Activated T-cell treated with anti-CD3 and anti-CD28 coated beads for 48 hours (primary cell): ENCODE results near the gene SENP5.
A peak's percentile ranks its signal among the peaks of the same experiment; 100 is the strongest.
"Not testable (repeated sequence)": the region's sequence is repeated elsewhere in the genome, so short reads cannot be mapped to it uniquely, and the experiment has no call there.

Experiments used
- DNase-seq: peaks from one replicate; pipeline ENCODE4 v3.0.0-alpha.2; 2020; ENCODE audit warnings: low read depth

SENP5 gene, protein sequence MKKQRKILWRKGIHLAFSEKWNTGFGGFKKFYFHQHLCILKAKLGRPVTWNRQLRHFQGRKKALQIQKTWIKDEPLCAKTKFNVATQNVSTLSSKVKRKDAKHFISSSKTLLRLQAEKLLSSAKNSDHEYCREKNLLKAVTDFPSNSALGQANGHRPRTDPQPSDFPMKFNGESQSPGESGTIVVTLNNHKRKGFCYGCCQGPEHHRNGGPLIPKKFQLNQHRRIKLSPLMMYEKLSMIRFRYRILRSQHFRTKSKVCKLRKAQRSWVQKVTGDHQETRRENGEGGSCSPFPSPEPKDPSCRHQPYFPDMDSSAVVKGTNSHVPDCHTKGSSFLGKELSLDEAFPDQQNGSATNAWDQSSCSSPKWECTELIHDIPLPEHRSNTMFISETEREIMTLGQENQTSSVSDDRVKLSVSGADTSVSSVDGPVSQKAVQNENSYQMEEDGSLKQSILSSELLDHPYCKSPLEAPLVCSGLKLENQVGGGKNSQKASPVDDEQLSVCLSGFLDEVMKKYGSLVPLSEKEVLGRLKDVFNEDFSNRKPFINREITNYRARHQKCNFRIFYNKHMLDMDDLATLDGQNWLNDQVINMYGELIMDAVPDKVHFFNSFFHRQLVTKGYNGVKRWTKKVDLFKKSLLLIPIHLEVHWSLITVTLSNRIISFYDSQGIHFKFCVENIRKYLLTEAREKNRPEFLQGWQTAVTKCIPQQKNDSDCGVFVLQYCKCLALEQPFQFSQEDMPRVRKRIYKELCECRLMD

DNA sequence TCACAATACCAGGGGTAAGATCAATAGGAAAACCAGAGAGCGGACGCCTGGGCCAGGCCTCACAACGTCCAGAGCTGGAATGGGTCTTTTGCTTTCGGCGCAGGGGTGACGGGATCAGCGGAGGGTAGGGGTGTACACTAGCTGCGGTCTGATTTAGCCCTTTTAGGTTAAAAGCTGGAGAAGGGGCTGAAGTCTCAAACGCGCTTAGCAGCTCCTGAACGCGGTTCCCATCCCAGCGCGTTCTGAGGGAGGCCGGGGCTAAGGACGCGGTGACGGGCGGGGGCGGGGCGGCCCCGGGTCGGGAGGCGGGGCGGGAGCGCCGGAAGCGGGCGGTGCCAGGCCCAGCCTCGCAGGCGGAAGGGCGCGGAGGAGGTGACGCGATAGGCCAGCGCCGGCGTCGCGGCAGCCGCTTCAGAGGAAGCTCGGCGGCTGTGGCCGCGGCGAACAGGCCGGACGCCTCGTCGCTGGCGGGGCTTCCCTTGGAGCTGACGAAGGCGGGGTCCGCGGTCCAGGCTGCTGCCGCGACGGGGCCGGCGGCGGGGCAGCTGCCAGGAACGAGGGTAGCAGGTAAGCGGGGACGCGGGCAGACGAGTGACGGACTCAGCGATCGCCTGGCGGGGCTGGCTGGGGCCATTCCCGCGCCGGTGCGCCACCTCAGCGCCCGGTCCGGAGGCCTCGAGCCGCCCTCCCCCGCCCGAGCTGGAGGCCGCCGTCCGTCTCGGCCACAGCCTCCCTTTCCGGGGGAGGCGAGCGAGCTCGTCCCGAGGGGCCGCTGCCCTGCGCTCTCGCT, at the start of gene SENP5:
Gene SENP5 (plus strand): TSS at position 414 of the 790 bp plus-strand sequence. CDS start 17,262 bp downstream, outside the sequence.
- DNase-seq, result peak; percentile 94

DNA sequence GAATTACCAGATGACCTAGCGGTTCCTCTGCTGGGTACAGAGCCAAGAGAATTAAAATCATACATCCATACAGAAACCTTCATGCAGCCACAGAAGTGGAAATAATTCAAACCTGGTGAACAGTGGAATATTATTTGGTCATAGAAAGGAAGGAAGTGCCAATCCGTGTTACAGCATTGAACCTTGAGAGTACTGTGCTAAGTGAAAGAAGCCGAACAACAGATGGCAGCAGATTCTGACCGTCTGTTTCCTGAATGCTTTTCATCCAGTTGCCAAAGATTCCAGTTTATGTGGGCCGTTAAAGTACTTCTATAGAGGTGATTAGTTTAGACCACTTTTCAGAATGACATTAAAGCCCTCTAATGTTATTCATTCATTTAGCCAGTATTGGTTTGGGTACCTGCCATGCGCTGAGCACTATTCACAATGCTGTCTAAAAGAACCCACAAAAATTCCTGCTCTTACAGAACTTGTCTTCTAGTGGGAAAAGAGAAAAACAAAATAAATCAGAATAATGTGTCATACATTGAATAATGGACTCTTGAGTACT, 45.8 kb upstream of the SENP5 start:
- DNase-seq, result no peak

DNA sequence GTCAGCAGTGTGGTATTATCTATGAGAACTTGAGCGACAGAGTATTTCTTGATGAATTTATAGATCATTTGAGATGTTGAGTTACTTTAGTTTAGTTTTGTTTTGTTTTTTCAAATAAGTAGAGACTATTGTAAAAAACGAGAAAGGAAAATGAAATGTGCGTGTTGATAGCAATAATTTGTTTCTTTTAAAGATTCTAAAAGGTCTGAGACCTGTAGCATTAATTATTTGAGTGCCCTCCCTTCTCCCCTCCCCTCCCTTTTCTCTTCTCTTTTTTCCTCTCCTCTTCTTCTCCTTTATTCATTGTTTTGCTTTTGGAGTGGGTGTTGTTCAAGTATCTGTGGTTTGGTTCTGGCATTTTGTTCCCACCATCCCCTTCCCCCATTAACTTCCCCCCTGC, 38.1 kb upstream of the SENP5 start:
- DNase-seq, result not testable (repeated sequence)

DNA sequence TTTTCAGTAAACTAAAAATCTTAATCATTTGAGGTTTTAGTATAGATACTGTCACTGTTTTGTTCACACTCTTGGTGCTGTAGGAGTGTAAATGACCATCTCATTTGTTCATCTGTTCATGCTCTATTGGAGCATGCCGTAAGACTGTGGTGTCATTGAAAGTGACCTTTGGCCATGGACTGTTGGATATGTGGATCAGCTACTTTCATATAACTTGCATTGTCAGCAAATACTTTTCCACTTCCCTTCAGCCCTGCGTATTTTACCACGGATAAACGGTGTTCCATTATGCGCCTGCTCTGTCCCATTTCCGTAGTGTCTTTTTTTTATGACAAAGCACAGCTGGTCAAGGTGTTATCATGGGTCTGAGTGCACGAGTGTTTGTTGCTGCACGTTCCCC, 32.6 kb upstream of the SENP5 start:
- no peak for DNase-seq

DNA sequence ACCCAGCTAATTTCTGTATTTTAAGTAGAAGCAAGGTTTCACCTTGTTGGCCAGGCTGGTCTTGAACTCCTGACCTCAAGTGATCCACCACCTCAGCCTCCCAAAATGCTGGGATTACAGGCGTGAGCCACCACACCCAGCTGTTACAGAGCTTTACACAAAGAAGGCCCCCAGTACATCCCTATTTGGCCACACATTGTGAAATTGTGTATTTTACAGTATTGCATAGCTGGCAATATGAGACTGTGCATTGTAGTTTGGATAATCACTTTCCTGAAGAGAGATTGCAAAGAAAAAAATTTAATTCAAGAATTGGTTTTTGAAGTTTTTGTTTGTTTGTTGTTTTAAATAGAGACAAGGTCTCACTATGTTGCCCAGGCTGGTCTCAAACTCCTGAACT, 31.1 kb upstream of the SENP5 start:
- not testable (repeated sequence) for DNase-seq

DNA sequence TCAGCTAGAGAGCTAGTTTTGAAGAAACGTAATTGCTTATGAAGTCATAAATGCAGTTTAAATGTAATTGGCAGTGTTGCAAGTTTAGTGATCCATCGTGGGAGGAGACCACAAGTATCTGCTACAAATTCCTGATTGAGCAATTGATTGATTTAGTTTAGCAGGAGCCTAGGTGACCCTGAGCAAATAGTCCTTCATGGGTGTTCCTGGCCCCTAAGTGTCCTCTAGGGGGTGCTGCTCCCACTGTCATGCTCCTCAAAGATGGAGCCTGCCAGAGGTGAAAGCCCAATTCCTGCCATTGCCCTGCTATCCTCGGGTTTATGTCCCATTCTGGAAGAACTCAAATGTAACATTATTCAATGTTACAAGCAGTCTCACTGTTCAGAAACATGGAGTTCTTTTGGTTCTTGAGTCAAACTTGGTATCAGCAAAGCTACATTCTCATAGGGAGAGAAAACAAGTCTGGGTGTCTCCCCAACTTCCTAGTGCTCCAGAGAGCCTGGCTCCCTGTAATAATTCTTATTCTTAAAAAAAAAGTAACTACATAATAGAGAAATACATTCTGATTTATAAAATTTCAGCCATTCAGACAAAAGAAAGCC, 29.8 kb upstream of the SENP5 start:
- peak; percentile 60 for DNase-seq

DNA sequence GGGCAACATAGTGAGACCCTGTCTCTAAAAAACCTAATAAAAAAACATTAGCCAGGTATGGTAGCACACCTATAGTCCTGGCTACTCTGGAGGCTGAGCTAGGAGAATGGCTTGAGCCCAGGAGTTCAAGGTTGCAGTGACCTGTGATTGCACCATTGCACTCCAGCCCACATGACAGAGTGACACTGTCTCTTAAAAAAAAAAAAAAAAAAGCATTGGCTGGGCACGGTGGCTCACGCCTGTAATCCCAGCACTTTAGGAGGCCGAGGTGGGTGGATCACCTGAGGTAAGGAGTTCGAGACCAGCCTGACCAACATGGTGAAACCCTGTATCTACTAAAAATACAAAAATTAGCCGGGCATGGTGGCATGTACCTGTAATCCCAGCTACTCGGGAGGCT, 28.4 kb upstream of the SENP5 start:
- DNase-seq, result not testable (repeated sequence)

DNA sequence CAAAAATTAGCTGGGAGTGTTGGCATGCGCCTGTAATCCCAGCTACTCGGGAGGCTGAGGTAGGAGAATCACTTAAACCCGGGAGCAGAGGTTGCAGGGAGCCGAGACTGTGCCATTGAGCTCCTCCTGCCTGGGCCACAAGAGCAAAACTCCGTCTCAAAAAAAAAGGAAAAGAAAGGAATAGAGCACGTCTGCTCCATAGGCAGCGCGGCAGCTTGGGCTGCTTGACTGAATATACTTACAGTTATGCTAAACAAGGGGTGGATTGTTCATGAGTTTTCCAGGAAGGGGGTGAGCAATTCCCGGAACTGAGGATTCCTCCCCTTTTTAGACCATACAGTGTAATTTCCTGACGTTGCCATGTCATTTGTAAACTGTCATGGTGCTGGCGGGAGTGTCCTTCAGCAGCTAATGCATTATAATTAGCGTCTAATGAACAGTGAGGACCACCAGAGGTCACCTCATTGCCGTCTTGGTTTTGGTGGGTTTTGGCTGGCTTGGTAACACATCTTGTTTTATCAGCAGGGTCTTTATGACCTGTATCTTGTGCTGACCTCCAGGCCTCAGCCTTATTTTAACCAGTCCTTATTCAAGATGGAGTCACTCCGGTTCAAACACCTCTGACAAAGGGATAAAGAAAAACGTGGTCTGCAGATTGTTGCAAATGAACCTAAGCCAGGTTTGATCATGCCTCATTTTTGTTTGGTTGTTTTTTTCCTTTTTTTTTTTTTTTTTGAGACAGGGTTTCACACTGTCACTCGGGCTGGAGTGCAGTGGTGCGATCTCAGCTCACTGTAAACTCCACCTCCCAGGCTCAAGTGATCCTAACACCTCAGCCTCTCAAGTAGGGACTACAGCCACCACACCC, 24.9 kb upstream of the SENP5 start:
- DNase-seq, result no peak

DNA sequence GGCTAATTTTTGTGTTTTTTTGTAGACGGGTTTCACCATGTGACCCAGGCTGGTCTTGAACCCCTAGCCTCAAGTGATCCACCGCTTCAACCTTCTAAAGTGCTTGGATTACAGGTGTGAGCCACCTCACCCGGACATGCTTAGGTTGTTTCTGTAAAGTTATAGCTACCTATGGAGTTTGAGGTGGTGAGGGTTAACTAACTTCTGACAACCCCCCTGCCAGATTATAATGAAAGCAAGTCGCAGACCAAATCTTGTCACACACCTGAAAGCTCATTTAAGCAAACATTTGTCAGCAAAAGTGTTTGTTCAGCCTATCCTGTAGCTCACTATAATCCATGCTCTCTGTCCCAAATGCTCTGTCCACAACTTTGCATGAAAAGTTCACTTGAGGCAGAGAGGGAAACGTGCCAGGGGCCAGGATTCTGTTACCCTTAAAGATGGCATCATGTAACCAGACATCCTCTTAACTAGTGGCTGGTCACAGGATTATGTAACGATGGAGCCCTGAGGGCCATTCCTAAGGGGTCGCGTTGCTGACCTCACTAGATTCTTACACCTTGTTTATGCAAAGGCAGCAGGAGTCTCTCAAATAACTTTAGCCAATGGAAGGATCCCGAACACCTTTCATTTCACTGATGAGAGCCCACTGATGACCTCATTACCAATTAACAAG, 24.1 kb upstream of the SENP5 start:
- no peak for DNase-seq

DNA sequence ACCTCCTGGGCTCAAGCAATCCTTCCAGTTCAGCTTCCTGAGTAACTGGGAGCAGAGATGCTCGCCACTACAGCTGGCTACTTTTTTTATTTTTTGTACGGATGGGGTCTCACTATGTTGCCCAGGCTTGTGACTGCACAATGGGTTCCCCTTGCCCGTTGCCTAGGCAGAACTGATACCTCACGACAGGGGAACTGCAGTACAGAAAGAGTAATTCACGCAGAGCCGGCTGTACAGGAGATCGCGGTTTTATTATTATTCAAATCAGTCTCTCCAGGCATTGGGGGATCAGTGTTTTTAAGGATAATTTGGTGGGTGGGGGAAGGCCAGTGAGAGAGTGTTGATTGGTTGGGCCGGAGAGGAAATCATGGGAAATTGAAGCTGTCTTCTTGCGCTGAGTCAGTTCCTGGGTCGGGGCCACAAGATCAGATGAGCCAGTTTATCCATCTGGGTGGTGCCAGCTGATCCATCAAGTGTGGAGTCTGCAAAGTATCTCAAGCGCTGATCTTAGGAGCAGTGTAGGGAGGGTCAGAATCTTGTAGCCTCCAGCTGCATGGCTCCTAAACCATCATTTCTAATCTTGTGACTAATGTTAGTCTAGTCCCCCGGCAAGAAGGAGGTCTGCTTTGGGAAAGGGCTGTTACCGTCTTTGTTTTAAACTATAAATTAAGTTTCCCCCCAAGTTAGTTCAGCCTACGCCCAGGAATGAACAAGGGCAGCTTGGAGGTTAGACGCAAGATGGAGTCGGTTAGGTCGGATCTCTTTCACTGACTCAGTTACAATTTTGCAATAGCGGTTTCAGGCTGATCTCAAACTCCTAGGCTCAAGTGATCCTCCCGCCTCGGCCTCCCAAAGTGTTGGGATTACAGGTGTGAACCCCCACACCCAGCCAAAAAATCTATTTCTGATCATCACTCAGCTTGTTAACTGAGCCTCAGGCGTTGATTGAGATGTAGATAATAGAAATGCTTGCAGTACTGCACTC, 23.2 kb upstream of the SENP5 start:
- not testable (repeated sequence) for DNase-seq

DNA sequence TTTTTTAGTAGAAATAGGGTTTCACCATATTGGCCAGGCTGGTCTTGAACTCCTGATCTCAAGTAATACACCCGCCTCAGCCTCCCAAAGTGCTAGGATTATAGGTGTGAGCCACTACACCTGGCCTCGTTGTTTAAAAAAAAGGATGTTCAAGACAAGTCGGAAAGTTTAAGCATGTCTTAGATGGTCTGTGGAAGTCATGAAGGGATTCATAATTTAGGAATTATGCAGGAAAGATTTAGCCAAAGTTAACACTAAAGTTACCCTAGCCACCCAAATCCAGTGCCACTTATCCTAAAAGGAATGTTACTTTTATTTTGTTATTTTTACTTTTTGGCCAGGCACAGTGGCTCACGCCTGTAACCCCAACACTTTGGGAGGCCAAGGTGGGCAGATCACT, 19.3 kb upstream of the SENP5 start:
- DNase-seq, result not testable (repeated sequence)

DNA sequence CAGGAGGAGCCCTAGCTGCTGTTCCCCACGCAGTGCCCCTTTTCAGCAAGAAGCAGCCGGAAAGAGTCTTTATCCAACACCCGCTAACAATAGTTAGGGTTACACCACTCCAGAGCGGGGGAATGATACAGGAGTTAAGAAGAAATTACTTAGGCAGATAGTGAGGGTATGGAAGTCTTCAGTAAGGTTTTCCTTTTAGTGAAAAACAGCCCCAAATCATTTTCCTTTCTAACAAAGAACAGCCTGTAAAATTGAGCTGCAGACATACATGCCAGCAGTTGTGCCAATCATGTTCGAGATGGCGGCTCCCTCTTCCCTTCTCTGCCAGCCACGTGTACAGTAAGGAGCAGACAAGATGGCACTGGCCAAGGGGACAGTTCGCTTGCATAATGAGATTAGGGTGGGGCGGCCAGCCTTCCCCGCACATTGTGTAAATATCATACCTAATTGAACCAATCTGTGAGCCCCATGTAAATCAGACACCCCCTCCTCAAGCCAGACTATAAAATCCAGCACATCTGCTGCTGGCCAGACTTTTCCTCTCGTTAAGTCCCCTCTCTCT, 18.5 kb upstream of the SENP5 start:
- no peak for DNase-seq

DNA sequence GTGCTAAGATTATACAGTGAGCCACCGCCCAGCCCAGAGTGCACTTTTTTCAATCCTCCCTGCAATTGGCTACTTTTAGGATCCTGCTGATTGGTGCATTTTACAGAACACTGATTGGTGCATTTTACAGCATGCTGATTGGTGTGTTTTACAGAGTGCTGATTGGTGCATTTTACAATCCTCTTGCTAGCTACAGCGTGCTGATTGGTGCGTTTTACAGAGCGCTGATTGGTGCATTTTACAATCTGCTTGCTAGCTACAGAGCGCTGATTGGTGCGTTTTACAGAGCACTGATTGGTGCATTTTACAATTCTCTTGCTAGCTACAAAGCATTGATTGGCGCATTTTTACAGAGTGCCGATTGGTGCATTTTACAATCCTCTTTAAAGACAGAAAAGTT, 4.7 kb upstream of the SENP5 start:
- not testable (repeated sequence) for DNase-seq

DNA sequence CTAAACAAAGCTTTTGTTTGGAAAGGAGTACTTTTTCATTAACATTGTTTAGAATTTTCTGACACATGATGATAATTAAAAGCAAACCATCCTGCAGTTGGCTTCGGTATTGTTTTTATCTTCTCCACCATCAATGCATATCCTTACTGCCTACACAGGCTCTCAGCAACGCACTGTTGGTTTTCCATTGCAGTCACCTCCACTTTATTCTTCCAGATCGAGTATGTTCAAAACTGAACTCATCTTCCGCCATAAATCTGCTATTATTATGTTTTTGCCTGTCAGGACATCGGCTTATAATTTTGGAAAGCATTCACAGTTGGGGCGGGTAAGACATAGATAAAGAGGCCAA, 589 bp upstream of the SENP5 start:
- DNase-seq, result no peak

DNA sequence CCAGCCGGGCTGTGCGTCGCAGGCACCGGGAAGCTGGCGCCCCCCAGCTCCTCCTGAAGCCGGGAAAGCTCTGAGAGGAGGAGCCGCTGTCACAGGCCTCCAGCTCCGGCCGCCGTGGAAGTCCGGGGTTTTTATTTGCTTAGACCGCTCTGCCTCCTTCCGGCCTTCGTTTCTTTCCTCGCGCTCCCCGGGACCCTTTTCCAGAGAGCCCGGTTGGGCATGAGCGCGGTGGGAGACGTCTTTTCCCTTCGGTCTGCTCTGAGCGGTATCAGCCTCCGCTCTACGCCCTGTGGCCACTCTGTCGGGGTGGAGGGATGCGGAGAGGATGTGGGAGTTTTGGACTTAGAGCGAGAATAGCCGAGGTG, 559 bp downstream of the SENP5 start:
- no peak for DNase-seq

DNA sequence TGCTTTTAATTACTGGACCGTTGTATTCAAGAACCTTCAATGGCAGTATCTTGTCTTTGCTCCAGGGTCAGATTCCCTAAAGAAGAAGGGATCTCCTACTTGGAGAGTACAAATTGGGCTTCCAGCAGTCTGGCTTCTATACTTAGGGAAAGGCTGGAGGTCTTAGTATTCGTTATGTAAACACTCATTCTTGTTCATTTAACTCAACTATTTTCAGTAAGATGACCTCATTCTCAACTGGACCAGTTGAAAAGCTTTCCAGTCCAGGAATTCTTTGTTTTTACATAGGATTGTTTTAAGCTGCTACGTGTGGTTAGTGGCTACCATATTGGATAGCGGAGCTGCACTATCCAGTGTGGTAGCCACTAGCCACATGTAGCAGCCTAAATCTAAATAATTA, 4.6 kb downstream of the SENP5 start:
- no peak for DNase-seq

DNA sequence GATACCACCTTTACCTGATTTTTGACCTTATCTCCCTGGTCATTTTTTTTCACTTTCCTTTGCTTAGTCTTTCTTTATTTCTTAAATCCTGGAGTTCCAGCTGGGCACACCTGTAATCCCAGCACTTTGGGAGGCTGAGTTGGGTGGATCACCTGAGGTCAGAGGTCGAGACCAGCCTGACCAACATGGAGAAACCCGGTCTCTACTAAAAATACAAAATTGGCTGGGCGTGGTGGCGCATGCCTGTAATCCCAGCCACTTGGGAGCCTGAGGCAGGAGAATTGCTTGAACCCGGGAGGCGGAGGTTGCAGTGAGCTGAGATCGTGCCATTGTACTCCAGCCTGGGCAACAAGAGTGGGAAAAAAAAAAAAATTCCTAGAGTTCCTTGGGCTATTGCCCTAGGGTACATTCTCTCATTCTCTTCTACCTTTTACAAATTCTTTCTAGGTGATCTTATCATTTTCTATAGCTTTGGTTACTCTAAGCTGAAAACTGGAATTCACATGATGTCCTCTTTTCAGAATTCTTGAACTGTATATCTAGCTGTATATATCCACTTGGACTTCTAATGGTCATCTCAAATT, 6.9 kb downstream of the SENP5 start:
- DNase-seq, result not testable (repeated sequence)

DNA sequence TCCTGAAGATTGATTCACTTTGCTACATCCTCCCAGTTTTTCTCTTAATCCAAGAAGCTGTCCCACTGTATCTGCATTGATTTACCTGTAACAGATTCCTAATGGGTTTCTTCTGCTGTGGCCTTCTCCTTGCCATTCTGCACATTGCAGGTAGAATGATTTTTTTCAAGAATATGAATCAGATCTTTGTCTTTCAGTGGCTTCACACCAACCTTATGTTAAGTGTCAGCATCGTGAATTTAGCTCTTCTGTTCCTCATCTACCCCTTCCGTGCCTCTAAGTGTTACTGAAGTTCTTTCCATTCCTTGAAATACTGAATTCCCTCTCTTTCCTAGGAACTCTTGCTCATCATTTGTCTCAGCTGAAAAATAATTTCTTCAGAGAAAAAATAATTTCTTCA, 7.5 kb downstream of the SENP5 start:
- DNase-seq, result no peak
